Endothelial cell of umbilical vein (primary cell): ENCODE data around the gene PRR18.

ENCODE experiments used
- EZH2 ChIP-seq: IDR thresholded peaks from 2 replicates; pipeline ENCODE4 v1.6.1; 2012; ENCODE audit warnings: borderline replicate concordance, low read depth, mild to moderate bottlenecking, moderate library complexity, low read length, inconsistent platforms; ENCODE audit not compliant: severe bottlenecking
- FOS ChIP-seq: IDR thresholded peaks from 2 replicates; pipeline ENCODE4 v1.6.1; 2011; ENCODE audit warnings: mild to moderate bottlenecking, low read length, moderate library complexity, borderline replicate concordance; ENCODE audit not compliant: insufficient read depth
- GATA2 ChIP-seq: IDR thresholded peaks from 2 replicates; pipeline ENCODE4 v1.7.0; 2011; ENCODE audit warnings: low read depth, mild to moderate bottlenecking, moderate library complexity, mixed read lengths, low read length; ENCODE audit not compliant: insufficient read length, insufficient read depth
- POLR2A ChIP-seq: IDR thresholded peaks from 2 replicates; pipeline ENCODE4 v1.6.1; 2012; ENCODE audit warnings: low read depth, mild to moderate bottlenecking, control low read depth, low read length
- POLR2AphosphoS5 ChIP-seq: IDR thresholded peaks from 2 replicates; pipeline ENCODE4 v1.6.1; 2012; ENCODE audit warnings: low read depth, mild to moderate bottlenecking, control low read depth, low read length, moderate library complexity; ENCODE audit not compliant: insufficient read depth
- TF ChIP-seq, protein P1 (sequence below), 2 donors: IDR thresholded peaks; 1 replicate in 1 of 2; 2 replicates in 1 of 2; pipeline ENCODE4 v1.5.1; 2011; ENCODE audit warnings: low read length in 2 of 2, mild to moderate bottlenecking in 2 of 2, moderate library complexity in 2 of 2, control low read depth in 1 of 2, inconsistent platforms in 1 of 2, low read depth in 1 of 2; ENCODE audit not compliant: insufficient read depth in 1 of 2; ENCODE audit errors: extremely low read depth in 1 of 2

DNA sequence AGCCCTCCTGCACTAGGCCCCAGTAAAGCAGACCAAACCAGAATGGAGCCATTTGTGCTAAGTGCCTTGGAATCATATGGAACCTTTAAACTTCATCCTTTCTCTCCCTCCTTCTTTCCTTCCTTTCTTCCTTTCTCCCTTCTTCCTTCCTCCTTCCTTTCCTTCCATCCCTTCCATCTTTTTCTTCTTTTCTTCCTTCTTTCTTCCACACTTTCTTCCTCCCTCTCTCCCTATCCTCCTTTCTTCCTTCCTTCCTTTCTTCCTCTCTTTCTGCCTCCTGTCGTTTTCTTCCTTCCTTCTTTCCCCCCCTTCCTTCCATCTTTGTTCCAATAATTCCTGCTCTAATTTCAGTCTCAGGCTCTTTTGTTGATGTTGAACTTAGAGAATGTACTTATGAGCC is 45.3 kb upstream of the PRR18 start:
- TF ChIP-seq, protein P1, sequence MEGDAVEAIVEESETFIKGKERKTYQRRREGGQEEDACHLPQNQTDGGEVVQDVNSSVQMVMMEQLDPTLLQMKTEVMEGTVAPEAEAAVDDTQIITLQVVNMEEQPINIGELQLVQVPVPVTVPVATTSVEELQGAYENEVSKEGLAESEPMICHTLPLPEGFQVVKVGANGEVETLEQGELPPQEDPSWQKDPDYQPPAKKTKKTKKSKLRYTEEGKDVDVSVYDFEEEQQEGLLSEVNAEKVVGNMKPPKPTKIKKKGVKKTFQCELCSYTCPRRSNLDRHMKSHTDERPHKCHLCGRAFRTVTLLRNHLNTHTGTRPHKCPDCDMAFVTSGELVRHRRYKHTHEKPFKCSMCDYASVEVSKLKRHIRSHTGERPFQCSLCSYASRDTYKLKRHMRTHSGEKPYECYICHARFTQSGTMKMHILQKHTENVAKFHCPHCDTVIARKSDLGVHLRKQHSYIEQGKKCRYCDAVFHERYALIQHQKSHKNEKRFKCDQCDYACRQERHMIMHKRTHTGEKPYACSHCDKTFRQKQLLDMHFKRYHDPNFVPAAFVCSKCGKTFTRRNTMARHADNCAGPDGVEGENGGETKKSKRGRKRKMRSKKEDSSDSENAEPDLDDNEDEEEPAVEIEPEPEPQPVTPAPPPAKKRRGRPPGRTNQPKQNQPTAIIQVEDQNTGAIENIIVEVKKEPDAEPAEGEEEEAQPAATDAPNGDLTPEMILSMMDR (IDR thresholded peaks at IDR 0.05; ENCODE audit: extremely low read depth in 1 of 2, insufficient read depth in 1 of 2, low read depth in 1 of 2, low read length in 2 of 2) = no peak
- TF ChIP-seq POLR2A (no peak), POLR2AphosphoS5 (no peak), FOS (no peak), EZH2 (no peak), GATA2 (no peak)
